ENCODE results near the gene PSMD5. TPM values are rescaled to one million over a fixed set of nuclear protein-coding genes. Genes with fewer than 3 reads are reported as not detected.

Gene PSMD5
- total RNA-seq, 1 donor from 2014 or later = 43.6 TPM

DNA sequence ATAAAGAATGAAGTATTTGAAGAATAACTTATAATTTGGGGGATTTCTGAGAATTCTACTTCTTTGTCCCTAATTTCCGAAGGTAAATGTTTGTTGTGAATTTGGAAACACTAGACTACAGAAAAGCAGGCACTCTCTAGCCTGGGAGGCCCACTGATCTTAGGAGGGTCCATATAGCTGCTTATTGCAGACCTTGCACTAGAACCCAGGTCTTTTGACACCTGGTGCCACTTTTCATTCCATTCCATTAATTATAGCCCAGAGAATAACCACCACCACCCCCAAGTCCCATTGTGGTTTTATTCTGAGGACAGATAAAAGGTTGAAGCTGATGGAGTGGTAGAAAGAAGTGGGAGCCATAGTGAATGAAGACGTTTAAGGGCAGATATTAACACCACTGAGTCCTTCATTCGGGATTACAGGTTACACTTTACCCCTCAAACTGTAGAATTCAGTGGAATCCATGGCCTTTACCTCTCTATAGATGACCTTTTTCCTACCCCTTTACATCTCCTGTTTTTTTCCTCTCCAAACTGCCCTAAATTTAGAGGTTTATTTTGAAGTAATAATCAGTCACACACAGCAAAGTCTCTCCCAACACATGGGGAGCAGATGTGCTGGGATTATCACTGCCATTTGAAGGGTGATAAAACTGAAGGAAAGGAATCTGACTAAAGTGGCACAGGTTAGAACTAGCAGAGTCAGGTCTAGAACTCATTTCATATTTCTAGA lies 12.0 kb upstream of the PSMD5 start:
- no peak overlapping the region for H3K4me3 Mint-ChIP-seq
- H3K27ac Mint-ChIP-seq = no peak overlapping the region
- H3K36me3 Mint-ChIP-seq = peaks cover 1% of the 10 kb centered on the region
- peaks cover 7% of the 10 kb centered on the region for H3K4me1 Mint-ChIP-seq (ENCODE audit: unreplicated experiment)
- DNase-seq (ENCODE audit: extremely low spot score, unreplicated experiment) = no peak
- no peaks in the 10 kb centered on the region for H3K9me3 Mint-ChIP-seq
- no peak for TF ChIP-seq CTCF (conservative IDR thresholded peaks at IDR 0.05)
- H3K27me3 Mint-ChIP-seq = no peaks in the 10 kb centered on the region

DNA sequence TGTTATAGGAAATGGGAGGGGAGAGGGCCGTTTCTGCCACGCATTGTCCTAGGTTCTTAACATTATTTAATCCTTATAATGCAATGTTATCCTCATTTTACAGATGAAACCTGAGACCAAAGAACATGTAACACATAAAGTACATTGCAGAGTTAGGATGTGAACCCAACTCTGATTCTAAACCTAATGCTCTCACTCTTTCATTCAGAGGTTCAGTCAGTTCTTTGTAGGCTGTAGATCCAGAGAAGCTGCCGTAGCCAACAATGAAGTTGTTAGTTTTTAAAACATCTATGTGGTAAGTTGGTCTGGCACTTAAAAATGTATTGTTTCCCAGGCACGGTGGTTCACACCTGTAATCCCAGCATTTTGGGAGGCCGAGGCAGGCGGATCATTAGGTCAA lies 10.5 kb upstream of the PSMD5 start:
- TF ChIP-seq CTCF (conservative IDR thresholded peaks at IDR 0.05) = no peak
- DNase-seq (ENCODE audit: extremely low spot score, unreplicated experiment) = no peak
- Mint-ChIP-seq H3K27me3 (no peaks in the 10 kb centered on the region), H3K4me1 (ENCODE audit: unreplicated experiment) (peaks cover 7% of the 10 kb centered on the region), H3K36me3 (no peaks in the 10 kb centered on the region), H3K4me3 (no peak overlapping the region), H3K9me3 (no peaks in the 10 kb centered on the region), H3K27ac (no peak overlapping the region)

- Mint-ChIP-seq H3K27me3 (no peaks in the 10 kb centered on the region), H3K36me3 (no peaks in the 10 kb centered on the region), H3K27ac (no peak overlapping the region), H3K4me1 (ENCODE audit: unreplicated experiment) (peaks cover 7% of the 10 kb centered on the region), H3K9me3 (no peaks in the 10 kb centered on the region), H3K4me3 (no peak overlapping the region)
- no peak for DNase-seq (ENCODE audit: extremely low spot score, unreplicated experiment)
- TF ChIP-seq CTCF (conservative IDR thresholded peaks at IDR 0.05) = no peak
Measured at GRCh38 chr9:120852240-120853010, 9.7 kb upstream of the PSMD5 start.

GRCh38 chr9:120851449-120851848 lies 8.7 kb upstream of the PSMD5 start:
- no peak overlapping the region for H3K27ac Mint-ChIP-seq
- H3K36me3 Mint-ChIP-seq = no peaks in the 10 kb centered on the region
- no peak overlapping the region for H3K4me3 Mint-ChIP-seq
- no peak for DNase-seq (ENCODE audit: extremely low spot score, unreplicated experiment)
- no peaks in the 10 kb centered on the region for H3K27me3 Mint-ChIP-seq
- H3K4me1 Mint-ChIP-seq (ENCODE audit: unreplicated experiment) = peaks cover 7% of the 10 kb centered on the region
- no peaks in the 10 kb centered on the region for H3K9me3 Mint-ChIP-seq
- TF ChIP-seq CTCF (conservative IDR thresholded peaks at IDR 0.05) = no peak

GRCh38 chr9:120850315-120850714 lies 7.6 kb upstream of the PSMD5 start:
- DNase-seq (ENCODE audit: extremely low spot score, unreplicated experiment) = no peak
- H3K4me1 Mint-ChIP-seq (ENCODE audit: unreplicated experiment) = peaks cover 4% of the 10 kb centered on the region
- TF ChIP-seq CTCF (conservative IDR thresholded peaks at IDR 0.05) = no peak
- no peaks in the 10 kb centered on the region for H3K27me3 Mint-ChIP-seq
- H3K9me3 Mint-ChIP-seq = no peaks in the 10 kb centered on the region
- H3K4me3 Mint-ChIP-seq = no peak overlapping the region
- no peak overlapping the region for H3K27ac Mint-ChIP-seq
- no peaks in the 10 kb centered on the region for H3K36me3 Mint-ChIP-seq
